HG03432 (cell line): ENCODE results near the gene NCKAP1.

Source experiments
- ATAC-seq: cut with Tn5 transposase; IDR thresholded peaks from one replicate; pipeline ENCODE4 v1.9.1; 2021; ENCODE audit warnings: mild to moderate bottlenecking, moderate library complexity; ENCODE audit not compliant: unreplicated experiment

The NCKAP1 gene

DNA sequence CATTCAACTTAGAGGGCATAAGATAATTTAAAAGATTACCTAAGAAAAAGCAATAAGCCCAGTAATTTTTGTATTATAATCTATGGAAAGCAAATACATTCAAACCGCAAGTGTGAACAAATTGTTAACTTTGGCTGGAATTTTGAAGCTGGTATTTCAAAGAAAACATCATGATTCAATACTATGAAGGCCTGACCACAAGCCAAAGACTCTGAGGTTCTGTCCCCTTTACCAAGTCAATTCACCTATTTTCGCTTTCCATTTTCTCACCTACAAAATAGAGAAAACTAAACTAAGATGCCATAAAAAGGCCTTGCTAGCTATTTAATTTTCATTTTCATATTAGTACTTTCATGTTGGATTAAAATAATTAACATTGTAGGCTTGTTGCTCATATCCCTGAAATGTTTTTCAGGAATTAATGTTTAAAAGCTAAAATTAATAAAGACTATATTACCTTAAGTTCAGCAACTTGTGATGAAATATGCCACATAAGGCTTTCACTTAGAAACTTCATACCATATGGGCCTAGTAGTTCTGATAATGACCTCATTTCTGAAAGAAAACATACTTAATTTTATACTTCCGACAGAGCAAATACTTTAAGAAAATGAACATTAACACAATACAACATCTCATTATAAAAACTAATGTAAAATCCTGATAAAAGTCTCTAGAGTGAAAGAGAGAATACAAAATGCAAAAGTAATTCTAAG, 86.2 kb downstream of the NCKAP1 start:
- ATAC-seq = peak; percentile 78

DNA sequence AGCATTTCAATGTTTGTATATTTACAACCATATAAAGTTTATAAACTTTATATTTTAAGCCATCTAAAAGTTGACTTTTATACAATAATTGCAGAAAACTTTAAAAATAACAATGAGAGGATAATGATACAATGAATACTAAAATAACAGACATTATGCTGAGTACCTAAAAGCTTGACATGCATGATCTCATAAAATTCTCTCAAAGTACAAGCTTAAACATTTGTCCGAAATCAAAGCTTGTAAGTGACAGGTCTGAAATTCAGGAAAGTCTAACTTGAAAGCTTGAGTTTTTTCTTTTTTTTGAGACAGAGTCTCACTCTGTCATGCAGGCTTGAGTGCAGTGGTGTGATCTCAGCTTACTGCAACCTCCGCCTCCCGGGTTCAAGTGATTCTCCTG, 87.7 kb downstream of the NCKAP1 start:
- ATAC-seq = no peak

DNA sequence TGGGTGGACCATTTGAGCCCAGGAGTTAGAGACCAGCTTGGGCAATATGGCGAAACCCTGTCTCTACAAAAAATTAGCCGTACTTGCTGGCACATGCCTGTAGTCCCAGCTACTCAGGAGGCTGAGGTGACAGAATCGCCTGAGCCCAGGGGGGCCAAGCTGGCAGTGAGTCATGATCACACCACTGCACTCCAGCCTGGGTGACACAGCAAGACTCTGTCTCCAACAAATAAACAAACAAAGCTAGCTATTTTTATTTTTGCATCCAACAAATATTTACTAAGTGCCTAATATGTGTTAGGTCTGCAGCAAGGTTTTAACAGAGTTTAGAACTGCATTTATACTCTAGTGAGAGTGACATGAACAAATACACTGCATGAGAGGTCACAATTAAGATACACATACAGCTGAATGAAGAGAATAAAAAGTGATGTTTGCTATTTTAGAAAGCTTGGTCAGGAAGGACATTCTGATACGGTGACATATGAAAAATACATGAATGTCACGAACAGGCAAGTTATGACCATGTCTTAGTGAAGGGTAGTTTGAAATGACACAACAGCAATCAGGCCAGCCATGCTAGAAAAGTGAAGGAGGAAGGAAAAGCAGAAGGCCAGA, 88.6 kb downstream of the NCKAP1 start:
- no peak for ATAC-seq

DNA sequence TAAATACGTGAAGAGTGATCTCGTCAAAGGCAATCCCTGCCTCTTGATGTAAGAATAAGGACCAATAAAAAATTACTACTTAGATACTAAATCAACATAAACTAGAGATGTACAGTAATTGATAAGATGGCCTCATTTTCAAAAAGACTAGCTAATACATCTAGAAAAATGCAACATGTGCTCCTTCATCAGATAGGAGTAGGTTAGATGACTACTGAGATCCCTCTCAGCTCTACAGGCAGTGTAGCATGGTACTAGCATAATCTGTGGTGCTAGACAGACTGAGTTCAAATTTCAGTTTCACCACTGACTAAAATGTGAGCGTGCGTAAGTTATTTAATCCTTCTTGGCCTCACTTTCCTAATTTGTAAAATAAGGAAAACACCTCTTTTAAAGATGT, 89.2 kb downstream of the NCKAP1 start:
- no peak for ATAC-seq

DNA sequence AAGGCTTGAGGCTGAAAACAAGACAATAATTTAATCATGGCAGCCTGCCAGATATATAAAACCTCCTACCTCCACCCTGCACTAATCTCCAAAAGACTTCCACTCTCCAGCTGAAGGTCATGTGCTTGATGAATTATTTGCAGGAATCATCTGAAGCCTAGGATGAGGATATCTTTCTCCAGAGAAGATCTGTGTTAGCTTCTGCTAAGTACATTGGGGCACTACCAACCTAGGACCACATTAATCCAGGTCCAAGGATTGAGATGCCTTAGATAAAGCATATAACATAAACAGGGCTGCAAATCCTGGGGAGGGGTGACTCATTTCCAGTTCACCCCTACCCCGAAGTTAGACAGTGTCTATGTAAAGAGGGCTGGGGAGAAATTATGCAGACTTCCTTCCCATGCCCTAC, 91.3 kb downstream of the NCKAP1 start:
- ATAC-seq = no peak

DNA sequence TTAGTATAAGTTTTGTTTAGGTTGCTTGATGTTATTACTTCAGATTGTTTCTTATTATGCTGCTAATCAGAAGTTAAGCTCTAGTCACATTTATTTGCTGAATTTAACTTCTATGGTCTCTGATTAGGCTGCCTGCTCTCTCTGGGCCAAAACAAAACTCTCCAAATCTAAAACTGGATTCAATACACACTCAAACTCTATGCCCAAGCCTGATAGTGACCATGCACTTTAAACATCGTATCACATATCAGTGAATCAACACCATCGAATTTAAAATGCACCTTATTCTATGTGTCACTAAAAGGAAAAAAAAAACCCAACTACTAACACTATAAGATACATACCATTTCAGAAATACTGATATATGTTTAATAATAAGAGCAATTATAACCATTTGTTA, 94.9 kb downstream of the NCKAP1 start:
- ATAC-seq = no peak

DNA sequence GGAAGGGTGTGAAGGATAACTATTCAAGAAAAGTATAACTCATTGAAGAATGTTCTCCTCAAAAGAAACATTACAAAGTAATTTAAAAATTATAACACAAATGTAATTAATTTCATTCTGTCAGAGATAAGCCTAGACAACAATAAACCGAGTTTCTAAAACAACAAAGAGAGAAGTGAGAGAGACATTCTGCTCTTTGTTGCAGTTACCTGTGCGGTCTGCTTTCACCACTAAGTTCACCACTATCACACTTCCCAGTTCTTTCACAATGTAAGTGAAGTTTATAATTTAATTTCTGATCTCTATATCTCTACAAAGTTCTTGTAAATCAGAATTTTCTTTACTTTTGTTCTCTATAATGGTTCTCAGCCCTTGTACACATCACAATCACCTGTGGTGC, 95.5 kb downstream of the NCKAP1 start:
- no peak for ATAC-seq

DNA sequence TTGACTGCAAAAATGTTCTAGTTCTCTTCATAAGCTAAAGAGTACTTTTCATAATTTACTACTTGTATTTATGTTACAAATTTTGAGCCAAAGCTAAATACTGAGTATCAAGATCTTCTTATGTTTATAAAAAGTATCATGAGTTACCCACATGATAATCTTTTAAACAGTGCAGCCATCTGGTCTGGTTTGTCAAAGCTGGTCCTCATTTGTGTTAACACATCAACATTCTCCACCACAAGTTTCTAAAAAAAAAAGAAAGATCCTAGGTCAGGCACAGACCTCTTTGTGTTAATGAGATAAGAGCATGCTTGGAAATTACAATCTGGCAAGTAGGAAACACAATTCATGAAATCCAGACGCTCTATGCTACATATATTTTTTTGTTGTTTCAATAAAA, 96.3 kb downstream of the NCKAP1 start:
- no peak for ATAC-seq

DNA sequence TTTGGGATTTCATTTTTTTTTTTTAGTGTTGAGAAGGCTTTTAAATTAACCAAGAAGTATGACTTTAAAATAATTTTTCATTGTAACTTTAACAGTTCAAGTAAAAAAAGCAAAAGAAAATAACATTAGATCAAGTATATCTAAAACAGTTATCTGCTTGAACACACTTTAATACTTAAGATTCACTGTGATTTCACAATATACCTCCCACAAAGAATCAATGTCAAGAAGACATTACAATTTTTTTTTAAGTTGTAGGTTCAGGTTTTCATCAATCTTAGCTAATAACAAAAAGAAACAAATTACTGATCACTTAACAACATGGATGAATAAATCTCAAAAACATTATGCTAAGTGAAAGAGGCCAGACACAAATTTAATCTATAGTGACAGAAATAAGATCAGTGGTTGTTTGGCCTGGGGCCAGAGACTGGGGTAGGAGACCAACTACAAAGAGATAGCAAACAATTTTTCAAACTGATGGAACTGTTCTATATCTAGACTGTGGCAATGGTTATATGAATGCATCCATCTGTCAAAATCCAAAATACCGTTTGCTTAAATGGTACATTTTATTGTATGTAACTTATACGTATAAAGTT, 97.0 kb downstream of the NCKAP1 start:
- no peak for ATAC-seq

DNA sequence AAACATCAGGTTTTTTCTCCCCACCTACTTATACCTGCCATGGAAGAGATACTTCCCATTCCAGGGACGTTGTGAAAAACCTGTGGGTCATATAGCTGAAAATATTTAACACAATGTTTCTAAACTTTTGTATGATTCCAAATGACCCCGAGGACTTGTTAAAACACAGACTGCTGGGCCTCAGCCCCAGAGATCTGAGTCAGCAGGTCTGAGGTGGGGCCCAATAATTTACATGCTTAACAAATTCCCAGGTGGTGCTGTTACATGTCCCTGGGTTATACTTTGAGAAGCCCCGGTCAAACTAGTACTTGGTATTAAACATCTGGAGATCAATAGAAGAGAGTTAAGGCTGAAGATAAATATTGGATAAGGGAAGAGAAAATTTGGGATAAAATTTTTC, 100.4 kb downstream of the NCKAP1 start:
- no peak for ATAC-seq

DNA sequence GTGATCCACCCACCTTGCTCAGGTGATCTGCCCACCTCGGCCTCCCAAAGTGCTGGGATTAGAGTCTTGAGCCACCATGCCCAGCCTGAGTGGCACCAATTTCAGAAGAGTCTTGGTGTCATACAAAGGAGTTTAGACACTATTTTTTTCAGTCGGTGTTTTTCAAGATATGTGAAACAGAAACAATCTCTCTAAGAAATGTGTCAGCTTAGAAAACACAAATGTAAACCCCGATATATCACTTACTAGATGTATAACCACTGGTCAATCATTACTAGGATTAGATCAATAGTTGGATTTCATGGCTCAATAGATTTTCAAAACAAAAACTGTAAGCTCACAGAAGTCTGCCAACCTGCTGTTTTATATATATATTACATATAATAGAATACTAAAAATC, 104.6 kb downstream of the NCKAP1 start:
- ATAC-seq = peak; percentile 65

DNA sequence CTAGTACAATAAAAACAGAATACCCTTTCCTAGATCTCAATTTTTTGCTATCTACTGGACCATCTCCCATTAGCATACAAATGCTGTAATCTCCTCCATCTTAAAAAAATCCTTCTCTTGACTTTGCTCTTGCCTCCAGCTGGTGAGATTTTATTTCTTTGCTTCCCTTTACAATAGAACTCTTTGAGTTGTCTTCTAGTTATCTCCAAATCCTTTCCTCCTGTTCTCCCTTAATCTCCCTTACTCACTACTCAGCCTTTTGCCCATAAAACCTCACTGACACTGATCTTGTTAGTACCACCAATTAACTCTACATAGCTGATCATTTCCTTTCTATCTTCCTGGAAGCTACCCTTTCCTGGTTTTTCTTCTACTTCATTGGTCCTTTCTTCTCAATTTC, 108.3 kb downstream of the NCKAP1 start:
- ATAC-seq = no peak

DNA sequence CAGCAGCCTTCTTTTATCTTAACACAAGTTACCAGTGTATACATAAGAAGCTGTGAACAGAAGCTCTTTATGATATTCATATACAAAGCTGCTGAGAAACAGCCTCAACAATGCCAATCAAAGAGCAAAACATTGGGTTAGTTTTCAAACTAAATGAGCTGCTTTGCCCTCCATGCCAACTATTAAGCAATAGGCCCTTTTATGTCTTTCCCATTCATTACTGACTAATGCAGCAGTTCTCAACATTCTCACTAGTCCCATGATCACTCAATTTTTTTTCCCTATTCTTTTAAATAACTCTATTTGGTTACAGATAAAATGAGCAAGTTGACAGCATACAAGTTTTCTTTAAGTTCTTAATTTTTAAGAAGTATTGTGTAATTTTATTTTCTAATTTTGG, 114.0 kb downstream of the NCKAP1 start:
- ATAC-seq = no peak

DNA sequence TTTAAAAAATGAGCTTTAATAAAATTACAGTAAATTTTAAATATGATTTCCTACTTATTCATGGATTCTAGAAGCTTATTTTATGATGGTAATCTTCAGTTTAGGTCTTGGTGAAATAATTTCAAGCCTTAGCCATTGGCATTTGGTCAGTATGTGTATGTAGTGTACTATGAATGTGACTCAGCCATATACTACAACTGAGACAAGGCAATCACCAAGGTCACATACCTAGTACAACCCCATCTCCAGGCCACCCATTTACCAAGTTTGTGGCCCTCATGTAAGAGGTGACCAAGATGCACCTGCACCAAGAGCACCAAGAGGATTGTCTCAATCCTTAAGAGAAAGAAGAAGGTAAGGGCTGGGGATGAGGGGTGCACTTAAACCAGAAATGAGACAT, 117.0 kb downstream of the NCKAP1 start:
- peak; percentile 69 for ATAC-seq

DNA sequence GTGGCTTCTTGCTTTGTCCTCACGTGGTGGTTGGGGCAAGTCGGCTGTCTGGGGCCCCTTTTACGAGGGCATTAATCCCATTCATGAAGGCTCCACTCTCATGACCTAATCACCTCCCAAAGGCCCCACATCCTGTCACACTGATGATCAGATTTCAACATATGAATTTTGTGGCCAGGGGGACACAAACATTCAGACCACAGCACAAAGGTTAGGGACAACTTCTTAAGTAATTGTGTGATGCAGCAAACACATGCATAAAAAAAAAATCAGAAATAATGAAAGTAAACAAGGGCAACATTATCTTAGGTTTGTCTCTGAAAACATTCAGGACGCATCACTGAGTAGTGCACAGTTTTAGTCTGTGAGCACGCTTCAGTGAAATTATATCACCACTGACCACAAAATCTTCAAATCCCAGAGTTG, 117.6 kb downstream of the NCKAP1 start:
- ATAC-seq = peak; percentile 85

DNA sequence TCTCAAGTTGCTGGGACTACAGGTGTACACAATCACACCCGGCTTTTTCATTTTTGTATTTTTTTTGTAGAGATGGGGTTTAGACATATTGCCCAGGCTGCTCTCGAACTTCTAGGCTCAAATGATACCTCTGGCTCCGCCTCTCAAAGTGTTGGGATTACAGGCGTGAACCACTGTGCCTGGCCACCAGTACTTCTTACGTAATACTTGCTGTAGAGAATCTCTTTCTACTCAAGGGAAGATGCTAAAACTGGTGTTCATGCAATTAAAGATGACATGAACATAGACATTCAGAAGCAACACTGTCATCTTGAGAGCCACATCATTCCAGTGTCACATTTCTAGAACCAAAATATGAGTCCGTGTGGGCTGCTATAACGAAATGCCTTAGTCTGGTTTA, 118.2 kb downstream of the NCKAP1 start:
- ATAC-seq = no peak

DNA sequence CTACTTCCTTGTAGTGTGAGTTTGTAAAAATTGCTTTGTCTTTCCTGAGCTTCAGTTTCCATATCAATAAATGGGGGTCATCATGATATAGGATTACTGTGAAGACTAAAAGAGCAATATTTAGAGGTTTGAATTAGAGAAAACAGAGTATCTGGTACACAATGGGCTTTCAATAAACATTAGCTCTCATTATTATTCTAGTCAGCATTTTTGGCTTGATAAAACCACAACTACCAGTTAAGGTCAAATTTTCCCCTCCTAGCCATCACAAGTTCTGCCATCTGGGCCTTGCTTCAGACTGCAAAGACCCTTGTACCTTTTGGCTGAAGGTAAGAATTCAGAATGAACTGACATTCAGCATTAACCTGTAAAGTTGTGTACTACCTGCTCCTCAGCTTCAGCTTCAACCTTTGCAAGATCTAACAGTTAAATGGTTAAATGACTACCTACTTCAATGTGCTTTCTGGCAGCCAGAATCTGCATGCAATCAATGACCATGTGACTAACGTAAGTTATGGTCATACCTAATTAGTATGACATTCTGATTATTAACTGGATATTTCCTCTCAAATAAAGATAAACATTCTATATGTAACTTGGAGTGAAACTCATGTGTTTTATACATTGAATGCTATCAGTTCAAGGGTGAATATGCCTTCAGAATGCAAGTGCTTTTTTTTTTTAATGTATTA, 119.2 kb downstream of the NCKAP1 start:
- ATAC-seq = no peak

DNA sequence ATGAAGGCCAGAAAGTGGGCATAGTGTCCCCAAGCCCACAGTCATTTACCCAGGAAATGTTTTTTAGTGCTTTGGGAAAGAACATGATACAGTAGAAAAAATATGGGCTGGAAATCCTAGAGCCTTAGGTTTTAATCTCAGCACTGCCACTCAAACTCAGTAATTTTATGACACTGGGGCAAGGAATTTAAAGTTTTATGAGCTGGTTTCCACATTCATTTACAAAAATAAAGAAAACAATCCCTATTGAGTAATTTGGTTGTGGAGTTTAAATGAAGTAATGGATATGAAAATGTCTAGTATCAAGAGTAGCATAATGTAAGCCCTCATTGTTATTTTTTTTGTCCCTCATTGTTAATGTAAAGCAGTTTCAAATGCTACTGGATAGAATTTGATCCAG, 120.3 kb downstream of the NCKAP1 start:
- no peak for ATAC-seq

DNA sequence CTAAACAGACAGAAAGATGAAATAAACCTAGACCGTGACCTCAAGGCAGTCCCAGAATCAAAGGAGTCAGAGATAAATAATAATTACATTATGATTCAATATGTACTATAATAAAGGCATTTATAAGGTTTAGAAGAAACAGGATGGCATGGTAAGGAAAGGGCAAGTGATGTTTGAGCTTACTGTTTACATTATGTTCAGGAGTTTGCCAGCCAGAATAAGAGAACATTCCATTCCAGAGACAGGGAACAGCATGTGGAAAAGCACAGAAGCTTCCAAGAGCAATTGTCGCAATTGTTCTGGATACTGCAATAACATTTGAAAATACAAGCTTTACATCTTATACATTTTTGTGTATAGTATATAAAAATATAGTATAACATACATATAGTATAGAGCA, 121.8 kb downstream of the NCKAP1 start:
- ATAC-seq = no peak

DNA sequence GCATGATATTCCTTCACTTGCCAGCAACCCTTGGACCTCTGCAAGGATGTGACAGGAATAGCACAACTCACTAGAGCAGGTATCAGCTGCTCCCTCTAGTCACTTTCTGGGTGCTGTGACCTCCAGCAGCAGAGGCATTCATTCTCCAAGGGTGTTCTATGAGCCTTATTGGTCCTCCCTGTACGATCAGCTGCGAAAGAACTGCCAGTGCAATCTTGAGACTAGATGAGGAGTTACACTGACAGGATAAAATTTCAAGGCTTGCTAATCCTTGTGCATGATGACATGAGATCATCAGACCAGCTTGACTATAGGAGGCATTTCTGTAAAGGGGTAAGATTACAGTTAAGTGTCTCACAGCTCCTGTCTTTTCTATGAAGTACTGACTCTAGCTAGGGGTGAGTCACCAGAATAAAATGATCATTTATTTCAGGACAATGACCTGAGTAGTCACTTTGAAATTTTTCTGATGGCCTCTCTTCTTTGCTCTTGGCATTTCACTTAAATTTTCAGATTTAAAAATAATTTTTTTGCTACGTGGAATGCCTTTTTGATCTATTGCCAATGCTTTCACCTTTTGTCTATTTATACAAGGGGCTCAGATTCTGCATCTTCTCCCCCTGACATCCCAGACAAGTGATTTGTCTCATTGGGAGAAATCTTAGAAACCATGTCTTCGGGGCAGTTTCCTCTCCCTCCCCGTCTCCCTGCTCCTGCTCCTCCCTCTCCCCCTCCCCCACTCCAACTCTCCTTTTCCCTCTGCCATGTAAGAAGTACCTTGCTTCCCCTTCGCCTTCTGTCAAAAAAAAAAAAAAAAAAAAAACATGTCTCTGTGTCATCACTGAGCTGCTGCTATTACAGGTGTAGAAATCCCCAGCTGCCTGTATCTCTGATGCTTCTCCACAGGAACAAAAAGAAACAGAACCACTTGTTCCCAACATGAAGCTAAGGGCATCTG, 122.6 kb downstream of the NCKAP1 start:
- no peak for ATAC-seq

DNA sequence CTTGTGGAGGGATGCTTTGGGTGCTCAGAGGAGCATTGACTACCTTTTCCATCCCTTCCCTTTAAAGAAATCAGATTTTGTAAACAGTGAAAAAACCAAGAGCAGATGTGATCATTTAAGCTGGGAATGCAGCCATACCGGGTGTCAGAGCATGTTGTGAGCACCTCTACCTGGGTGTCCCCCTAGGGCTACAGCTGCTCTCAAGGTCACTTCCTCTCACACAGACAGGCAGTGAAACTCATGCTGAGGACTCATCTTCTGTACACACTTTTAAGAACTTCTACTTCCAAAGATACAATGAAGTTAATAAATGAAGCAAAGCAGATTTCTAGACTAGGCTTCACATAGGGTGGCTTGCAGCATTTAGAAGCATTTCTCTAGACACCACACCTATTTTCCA, 123.4 kb downstream of the NCKAP1 start:
- ATAC-seq = no peak
